HCT116 (cell line): Measurements from ENCODE around the gene DHRS7B. TPM values are rescaled to one million over a fixed set of nuclear protein-coding genes. Genes with fewer than 3 reads are reported as not detected.

Experiments
- ATAC-seq: fragments of 200-7000 bp; cut with Tn5 transposase; 2 replicates; pipeline ENCODE4 v1.9.1; 2020; ENCODE audit warnings: mild to moderate bottlenecking, moderate library complexity
- BruUV-seq: library from RNA; stranded (reverse); fragments of 400-500 nt; replicated peaks from 2 replicates; lab custom pipeline; 2021; lab: Mats Ljungman, UMichigan
- CTCF ChIA-PET: fragments of 300-600 bp; sonication (Branson Sonifier 250); formaldehyde crosslinking; loops from one replicate; lab custom pipeline; 2021; ENCODE audit warnings: antibody characterized with exemption; lab: Charles Lee
- POLR2A ChIA-PET: fragments of 300-600, 350-600 bp; sonication (Branson Sonifier 250); formaldehyde crosslinking; loops from one replicate; lab custom pipeline; 2021; ENCODE audit warnings: antibody characterized with exemption; lab: Charles Lee
- RAD21 ChIA-PET, 2 experiments: fragments of 300-600 bp; sonication (Branson Sonifier 250); formaldehyde crosslinking; loops; one replicate each; lab custom pipeline; 2023; ENCODE audit warnings: low total read pairs in 2 of 2; ENCODE audit not compliant: uncharacterized antibody in 2 of 2, unreplicated experiment in 2 of 2, low non-redundant PET in 1 of 2; lab: Charles Lee
- DNase-seq: peaks from one replicate; pipeline ENCODE4 v3.0.0-alpha.2; 2010; ENCODE audit warnings: low read depth, low spot score
- H2AFZ ChIP-seq: fragments of 200-600 bp; shearing (Covaris generic), sonication (generic); 2 replicates; pipeline ENCODE4 v1.6.1; 2017; ENCODE audit warnings: low read depth, mixed run types, mixed read lengths, antibody characterized with exemption, low read length; ENCODE audit not compliant: poor library complexity, severe bottlenecking
- H3K27ac ChIP-seq: 2 replicates; pipeline ENCODE4 v1.5.1; 2012; ENCODE audit warnings: low read depth, low read length
- H3K27me3 ChIP-seq: fragments of 200-600 bp; sonication (generic); 2 replicates; pipeline ENCODE4 v1.6.1; 2016; ENCODE audit warnings: mixed run types, low read length, mixed read lengths; ENCODE audit not compliant: insufficient read depth
- H3K36me3 ChIP-seq, 2 experiments: fragments of 200-500 bp in 1 of 2; fragments of 200-600 bp in 1 of 2; sonication (Bioruptor generic) in 1 of 2; sonication (generic) in 1 of 2; 2 replicates each; pipeline versions ENCODE4 v1.5.1 to v1.6.1; 2014 to 2016; ENCODE audit warnings: low read length in 2 of 2, inconsistent platforms in 1 of 2, mixed read lengths in 1 of 2, mixed run types in 1 of 2; ENCODE audit not compliant: insufficient read depth in 2 of 2, control insufficient read depth in 1 of 2
- H3K4me1 ChIP-seq, 2 experiments: fragments of 200-600 bp in 1 of 2; sonication (generic) in 1 of 2; 2 replicates each; pipeline versions ENCODE4 v1.5.1 to v1.6.1; 2012 to 2017; ENCODE audit warnings: low read length in 2 of 2, inconsistent platforms in 1 of 2, mild to moderate bottlenecking in 1 of 2, mixed read lengths in 1 of 2, mixed run types in 1 of 2, moderate library complexity in 1 of 2; ENCODE audit not compliant: insufficient read depth in 2 of 2, control insufficient read depth in 1 of 2
- H3K4me2 ChIP-seq: fragments of 200-600 bp; sonication (generic); 2 replicates; pipeline ENCODE4 v1.6.1; 2017; ENCODE audit warnings: mixed run types, low read length, mixed read lengths
- H3K4me3 ChIP-seq, 2 experiments: fragments of 200-600 bp in 1 of 2; sonication (generic) in 1 of 2; replicated peaks in 1 of 2; 2 replicates each; pipeline ENCODE4 v1.5.1; 2011 to 2016; ENCODE audit warnings: low read length in 2 of 2, control low read depth in 1 of 2, low read depth in 1 of 2, mild to moderate bottlenecking in 1 of 2, mixed read lengths in 1 of 2, mixed run types in 1 of 2
- H3K79me2 ChIP-seq: fragments of 200-600 bp; sonication (generic); 2 replicates; pipeline ENCODE4 v1.6.1; 2017; ENCODE audit warnings: mild to moderate bottlenecking, mixed run types, low read length, moderate library complexity, mixed read lengths; ENCODE audit not compliant: insufficient read depth
- H3K9ac ChIP-seq: fragments of 200-600 bp; sonication (generic); 2 replicates; pipeline ENCODE4 v1.6.1; 2016; ENCODE audit warnings: low read length, mixed read lengths
- H3K9me2 ChIP-seq: fragments of 200-600 bp; sonication (generic), shearing (Covaris generic); 2 replicates; pipeline ENCODE4 v1.6.1; 2017; ENCODE audit warnings: mixed run types, mild to moderate bottlenecking, moderate library complexity; ENCODE audit not compliant: insufficient read depth
- H3K9me3 ChIP-seq, 2 experiments: fragments of 200-500 bp in 1 of 2; fragments of 200-600 bp in 1 of 2; sonication (Bioruptor generic) in 1 of 2; sonication (generic) in 1 of 2; 2 replicates each; pipeline ENCODE4 v1.6.1; 2014 to 2017; ENCODE audit warnings: low read length in 2 of 2, mixed read lengths in 2 of 2, inconsistent platforms in 1 of 2, low read depth in 1 of 2, mild to moderate bottlenecking in 1 of 2, mixed run types in 1 of 2, moderate library complexity in 1 of 2; ENCODE audit not compliant: control insufficient read depth in 1 of 2, insufficient read depth in 1 of 2
- H4K20me1 ChIP-seq: fragments of 200-600 bp; sonication (generic), shearing (Covaris generic); 2 replicates; pipeline ENCODE4 v1.6.1; 2017; ENCODE audit warnings: mixed run types, mild to moderate bottlenecking, moderate library complexity; ENCODE audit not compliant: insufficient read depth
- ATF3 ChIP-seq: IDR thresholded peaks from 2 replicates; pipeline ENCODE4 v1.6.1; 2012
- CBX3 ChIP-seq: IDR thresholded peaks from 2 replicates; pipeline ENCODE4 v1.6.1; 2012; ENCODE audit warnings: low read depth
- EZH2 ChIP-seq: fragments of 200-600 bp; sonication (generic); IDR thresholded peaks from 2 replicates; pipeline ENCODE4 v1.6.1; 2017; ENCODE audit warnings: antibody characterized with exemption, mixed run types
- FOSL1 ChIP-seq: IDR thresholded peaks from 2 replicates; pipeline ENCODE4 v1.6.1; 2012; ENCODE audit warnings: low read depth
- JUND ChIP-seq: IDR thresholded peaks from 2 replicates; pipeline ENCODE4 v1.6.1; 2012
- MAX ChIP-seq: IDR thresholded peaks from 2 replicates; pipeline ENCODE4 v1.6.1; 2012
- POLR2A ChIP-seq: IDR thresholded peaks from 2 replicates; pipeline ENCODE4 v1.7.0; 2011; ENCODE audit warnings: borderline replicate concordance; ENCODE audit not compliant: insufficient read depth, insufficient read length; ENCODE audit errors: extremely low read depth
- POLR2AphosphoS5 ChIP-seq: IDR thresholded peaks from 2 replicates; pipeline ENCODE4 v1.6.1; 2011; ENCODE audit warnings: mild to moderate bottlenecking, low read depth, low read length, moderate library complexity
- RAD21 ChIP-seq: IDR thresholded peaks from 2 replicates; pipeline ENCODE4 v1.6.1; 2012; ENCODE audit warnings: low read depth, mild to moderate bottlenecking
- SP1 ChIP-seq: IDR thresholded peaks from 2 replicates; pipeline ENCODE4 v1.6.1; 2012; ENCODE audit warnings: low read depth
- YY1 ChIP-seq: IDR thresholded peaks from 2 replicates; pipeline ENCODE4 v1.6.1; 2011; ENCODE audit warnings: low read length, low read depth, moderate library complexity, mild to moderate bottlenecking; ENCODE audit not compliant: insufficient replicate concordance; ENCODE audit errors: extremely low read depth
- ZFX ChIP-seq: fragments of 450-650 bp; IDR thresholded peaks from 2 replicates; pipeline ENCODE4 v1.6.1; 2017
- intact Hi-C: fragments of 100-400 bp; cut with micrococcal nuclease; formaldehyde crosslinking; loops from 2 replicates; pipeline ENCODE4 v1.10.0; 2022
- total RNA-seq: library from RNA; stranded (reverse); gene quantifications from one replicate; pipeline ENCODE4 v1.2.1, GENCODE V29; 2021; ENCODE audit not compliant: unreplicated experiment

DHRS7B gene
- total RNA-seq, 1 experiment from 2014 or later = 19.6 TPM

- CTCF ChIA-PET = no interaction called here
- H3K4me2 ChIP-seq = no peak overlapping the region
- RAD21 ChIA-PET = no interaction called here
- H3K4me3 ChIP-seq = no peak overlapping the region
- 0 out of 2 replicates have a peak, but pooled peaks cover 3% of the 10 kb centered on the region for H4K20me1 ChIP-seq
- H3K4me1 ChIP-seq = no peaks in the 10 kb centered on the region
- TF ChIP-seq POLR2AphosphoS5 (no peak), SP1 (no peak), CBX3 (no peak)
- intact Hi-C loops = no loop called here
- no peak overlapping the region for H3K9ac ChIP-seq
- no peak overlapping the region for H3K27ac ChIP-seq
- ATAC-seq (no peak), DNase-seq (no peak)
- H3K79me2 ChIP-seq = no peaks in the 10 kb centered on the region
- POLR2A ChIA-PET = no interaction called here
- no peaks in the 10 kb centered on the region for H3K27me3 ChIP-seq
- H2AFZ ChIP-seq = no peak overlapping the region
- H3K36me3 ChIP-seq = no peaks in the 10 kb centered on the region
- H3K9me3 ChIP-seq = no peaks in the 10 kb centered on the region
- peaks cover 4% of the 10 kb centered on the region; the same call in 1 of the 2 replicates for H3K9me2 ChIP-seq
- BruUV-seq = no TSS peak
Measured at GRCh38 chr17:21161498-21162393, 35.0 kb downstream of the DHRS7B start.

DNA sequence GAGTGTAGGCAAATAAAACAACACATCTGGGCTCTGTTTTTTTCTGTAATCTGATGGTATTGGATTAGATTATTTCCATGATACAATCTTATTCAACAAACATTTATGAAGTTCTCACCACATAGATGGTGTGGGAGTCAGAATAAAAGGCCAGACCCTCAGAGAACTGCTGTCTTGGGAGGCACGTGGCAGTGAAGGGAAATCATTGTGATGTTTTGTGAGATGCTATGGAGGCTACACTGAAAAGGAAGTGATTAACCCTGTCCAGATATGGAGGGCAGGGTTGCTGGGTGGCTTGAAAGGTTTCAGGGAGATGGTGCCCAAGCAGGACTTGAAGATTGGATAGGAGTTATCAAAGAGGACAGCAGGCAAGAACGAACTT is 35.6 kb downstream of the DHRS7B start:
- H4K20me1 ChIP-seq = 0 out of 2 replicates have a peak, but pooled peaks cover 3% of the 10 kb centered on the region
- no peak overlapping the region for H3K4me2 ChIP-seq

More for the DNA sequence above, 35.6 kb downstream of the DHRS7B start:
- Histone ChIP-seq H3K27me3 (no peaks in the 10 kb centered on the region), H3K4me3 (no peak overlapping the region), H3K27ac (no peak overlapping the region), H3K4me1 (no peaks in the 10 kb centered on the region), H3K9me3 (no peaks in the 10 kb centered on the region), H2AFZ (no peak overlapping the region), H3K79me2 (peaks cover 2% of the 10 kb centered on the region; the same call in 1 of the 2 replicates), H3K36me3 (no peaks in the 10 kb centered on the region), H3K9ac (no peak overlapping the region), H3K9me2 (peaks cover 1% of the 10 kb centered on the region; the same call in 1 of the 2 replicates)
- ATAC-seq = no peak
- ChIA-PET CTCF (no interaction called here), POLR2A (no interaction called here), RAD21 (no interaction called here)
- no peak for DNase-seq
- no TSS peak for BruUV-seq
- intact Hi-C loops = no loop called here
- no peak for TF ChIP-seq MAX
- TF ChIP-seq EZH2 = no peak
- TF ChIP-seq JUND = no peak
- TF ChIP-seq RAD21 = no peak
- TF ChIP-seq ZFX = no peak
- TF ChIP-seq ATF3 = no peak
- TF ChIP-seq SP1 = no peak
- TF ChIP-seq FOSL1 = no peak
- no peak for TF ChIP-seq POLR2A
- TF ChIP-seq YY1 = no peak
